Measurements from ENCODE around the gene TUBB2B.

- TF ChIP-seq KDM5A (IDR thresholded peaks at IDR 0.05) (no peak), MAX (IDR thresholded peaks at IDR 0.05) (no peak), POLR2A (IDR thresholded peaks at IDR 0.05; ENCODE audit: low read length) (no peak), CTCF (IDR thresholded peaks at IDR 0.05) (no peak)
Observed at GRCh38 chr6:3196770-3197169, 30.7 kb downstream of the TUBB2B start.

Measured in A549 (cell line).